Measurements from ENCODE around the gene TH.
"Not testable (repeated sequence)": the region's sequence is repeated elsewhere in the genome, so short reads cannot be mapped to it uniquely, and the experiment has no call there.

Gene TH

DNA sequence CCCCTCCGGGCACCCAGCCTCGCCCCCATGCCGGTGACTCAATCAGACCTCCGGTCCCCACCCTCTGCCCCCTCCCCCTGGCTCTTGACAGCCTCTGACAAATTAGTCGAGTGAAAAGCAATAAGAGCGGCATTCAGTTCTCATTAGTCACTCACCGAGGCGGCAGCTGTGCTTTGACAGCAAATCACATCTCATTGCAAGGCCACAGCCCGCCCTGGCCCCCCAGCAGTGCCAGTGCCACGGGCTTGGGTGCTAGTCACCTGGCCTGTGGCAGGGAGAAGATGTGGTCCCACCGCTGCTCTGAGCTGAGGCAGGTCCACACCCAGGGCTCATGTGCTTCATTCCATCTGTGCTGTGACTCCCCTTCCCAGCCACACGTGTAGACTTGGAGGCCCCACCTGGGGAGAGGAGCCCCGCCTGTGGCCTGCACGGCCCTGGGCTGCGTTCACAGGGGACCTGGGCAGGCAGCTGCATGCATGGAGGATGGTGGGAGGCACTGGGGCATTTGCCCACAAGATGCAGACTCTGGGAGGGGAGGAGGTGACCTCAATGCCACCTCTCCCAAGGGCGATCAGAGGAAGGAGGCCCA lies 7.4 kb upstream of the TH start:
- no peak for DNase-seq (ENCODE audit: low spot score)
- TF ChIP-seq, protein P1, sequence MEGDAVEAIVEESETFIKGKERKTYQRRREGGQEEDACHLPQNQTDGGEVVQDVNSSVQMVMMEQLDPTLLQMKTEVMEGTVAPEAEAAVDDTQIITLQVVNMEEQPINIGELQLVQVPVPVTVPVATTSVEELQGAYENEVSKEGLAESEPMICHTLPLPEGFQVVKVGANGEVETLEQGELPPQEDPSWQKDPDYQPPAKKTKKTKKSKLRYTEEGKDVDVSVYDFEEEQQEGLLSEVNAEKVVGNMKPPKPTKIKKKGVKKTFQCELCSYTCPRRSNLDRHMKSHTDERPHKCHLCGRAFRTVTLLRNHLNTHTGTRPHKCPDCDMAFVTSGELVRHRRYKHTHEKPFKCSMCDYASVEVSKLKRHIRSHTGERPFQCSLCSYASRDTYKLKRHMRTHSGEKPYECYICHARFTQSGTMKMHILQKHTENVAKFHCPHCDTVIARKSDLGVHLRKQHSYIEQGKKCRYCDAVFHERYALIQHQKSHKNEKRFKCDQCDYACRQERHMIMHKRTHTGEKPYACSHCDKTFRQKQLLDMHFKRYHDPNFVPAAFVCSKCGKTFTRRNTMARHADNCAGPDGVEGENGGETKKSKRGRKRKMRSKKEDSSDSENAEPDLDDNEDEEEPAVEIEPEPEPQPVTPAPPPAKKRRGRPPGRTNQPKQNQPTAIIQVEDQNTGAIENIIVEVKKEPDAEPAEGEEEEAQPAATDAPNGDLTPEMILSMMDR (IDR thresholded peaks at IDR 0.05; ENCODE audit: borderline replicate concordance, control extremely low read depth, extremely low read depth, insufficient read depth, missing control alignments): no peak
- in situ Hi-C loops (cut with MboI; ENCODE audit: low sequenced_read_pairs, unreplicated experiment): no loop called here

DNA sequence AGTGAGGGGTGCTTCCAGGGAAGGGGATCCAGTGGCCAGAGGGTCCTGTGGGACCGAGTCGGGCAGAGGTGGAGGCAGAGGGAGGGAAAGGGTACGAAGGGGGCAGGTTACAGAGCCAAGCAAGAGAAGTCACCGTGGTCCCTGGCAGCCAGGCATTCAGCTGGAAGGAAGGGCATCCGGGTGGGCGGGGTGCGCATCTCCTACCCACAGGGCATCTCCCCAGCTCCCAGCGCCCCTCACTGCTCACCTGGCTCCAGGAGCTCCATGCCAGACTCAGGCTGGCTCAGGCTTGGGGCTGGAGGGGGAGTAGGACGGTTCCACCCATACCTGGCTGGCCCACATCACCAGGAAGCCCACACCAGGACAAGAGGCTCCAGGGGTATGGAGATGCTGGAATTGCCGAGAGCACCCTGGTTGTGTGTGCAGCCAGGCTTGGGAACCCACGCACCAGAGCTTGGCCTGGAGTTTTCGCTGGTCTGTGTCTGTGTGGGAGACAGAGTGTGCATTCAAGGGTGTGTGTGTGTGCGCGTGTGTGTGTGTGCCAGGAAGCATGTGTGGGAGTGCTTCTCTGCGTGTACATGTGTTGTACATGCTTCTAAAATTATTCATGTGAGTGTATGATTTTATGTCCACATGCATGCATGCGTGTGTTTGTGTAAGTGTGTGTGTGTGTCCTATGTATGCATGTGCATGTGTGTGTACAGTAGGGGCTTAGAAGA lies 6.6 kb upstream of the TH start:
- DNase-seq (ENCODE audit: low spot score); in situ Hi-C loops (cut with MboI; ENCODE audit: low sequenced_read_pairs, unreplicated experiment): not testable (repeated sequence)

DNA sequence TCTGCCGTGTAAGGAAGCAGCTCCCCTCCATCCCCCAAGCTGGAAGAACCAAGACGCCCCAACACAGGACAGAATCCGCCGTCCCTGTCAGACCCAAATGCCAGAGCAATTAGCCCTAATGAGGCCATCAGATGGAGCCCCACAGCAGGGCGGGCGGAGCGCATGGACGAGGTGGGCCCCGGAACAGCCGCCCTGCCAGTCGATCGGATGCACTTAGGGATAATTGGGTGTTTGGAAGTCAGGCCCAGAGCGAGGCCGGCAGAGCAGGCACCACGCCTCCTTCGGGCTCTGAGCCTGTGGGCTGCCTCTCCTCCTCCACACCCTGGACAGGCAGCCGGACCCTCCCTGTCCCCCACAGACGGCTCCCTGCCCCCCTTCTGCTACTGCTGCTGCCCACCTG lies 5.5 kb upstream of the TH start:
- in situ Hi-C loops (cut with MboI; ENCODE audit: low sequenced_read_pairs, unreplicated experiment): no loop called here

DNA sequence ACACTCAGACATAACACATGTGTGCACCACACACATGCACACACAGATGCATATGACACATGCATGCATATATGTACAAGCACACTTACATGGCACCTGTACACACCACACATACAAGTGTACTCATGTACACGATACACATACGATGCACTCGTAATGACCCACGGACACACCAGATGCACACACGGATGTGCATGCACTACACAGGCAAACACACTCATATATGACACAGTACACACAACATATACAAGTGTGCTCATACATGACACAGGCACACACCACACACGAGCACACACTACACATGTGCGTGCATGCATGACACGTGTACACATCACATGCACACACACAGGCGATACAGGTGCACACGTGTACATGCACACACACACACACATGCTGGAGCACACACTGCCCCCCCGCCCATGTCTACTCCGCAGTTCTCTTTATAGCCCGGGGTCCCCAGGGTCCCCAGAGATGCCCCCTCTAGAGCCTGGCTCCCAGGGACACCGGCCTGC lies 4.8 kb upstream of the TH start:
- in situ Hi-C loops (cut with MboI; ENCODE audit: low sequenced_read_pairs, unreplicated experiment): no loop called here
- DNase-seq (ENCODE audit: low spot score): no peak
- TF ChIP-seq, protein P1 (IDR thresholded peaks at IDR 0.05; ENCODE audit: borderline replicate concordance, control extremely low read depth, extremely low read depth, insufficient read depth, missing control alignments): no peak

More for the DNA sequence above, 5.5 kb upstream of the TH start:
- TF ChIP-seq, protein P1 (IDR thresholded peaks at IDR 0.05; ENCODE audit: borderline replicate concordance, control extremely low read depth, extremely low read depth, insufficient read depth, missing control alignments): no peak
- no peak for DNase-seq (ENCODE audit: low spot score)

DNA sequence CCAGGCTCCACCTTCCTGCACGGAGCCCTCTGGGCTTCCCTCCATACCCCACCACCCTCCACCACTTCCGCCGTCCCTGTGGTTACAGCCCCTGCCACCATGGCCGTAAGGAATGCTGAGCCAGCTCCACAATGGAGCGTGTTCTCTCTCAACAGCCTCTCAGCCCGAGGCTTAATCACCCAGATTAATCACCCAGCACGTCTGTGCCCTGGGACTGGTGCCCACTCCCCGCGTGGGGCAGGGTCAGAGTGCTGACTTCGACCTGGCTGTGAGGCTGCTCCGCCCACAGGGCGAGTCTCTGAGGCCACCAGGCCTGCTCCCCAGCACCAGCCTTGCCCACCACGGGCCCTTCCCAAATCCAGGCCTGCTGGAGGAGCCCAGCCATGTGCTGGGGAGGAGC lies 4.0 kb upstream of the TH start:
- TF ChIP-seq, protein P1 (IDR thresholded peaks at IDR 0.05; ENCODE audit: borderline replicate concordance, control extremely low read depth, extremely low read depth, insufficient read depth, missing control alignments): no peak
- no peak for DNase-seq (ENCODE audit: low spot score)
- in situ Hi-C loops (cut with MboI; ENCODE audit: low sequenced_read_pairs, unreplicated experiment): no loop called here

DNA sequence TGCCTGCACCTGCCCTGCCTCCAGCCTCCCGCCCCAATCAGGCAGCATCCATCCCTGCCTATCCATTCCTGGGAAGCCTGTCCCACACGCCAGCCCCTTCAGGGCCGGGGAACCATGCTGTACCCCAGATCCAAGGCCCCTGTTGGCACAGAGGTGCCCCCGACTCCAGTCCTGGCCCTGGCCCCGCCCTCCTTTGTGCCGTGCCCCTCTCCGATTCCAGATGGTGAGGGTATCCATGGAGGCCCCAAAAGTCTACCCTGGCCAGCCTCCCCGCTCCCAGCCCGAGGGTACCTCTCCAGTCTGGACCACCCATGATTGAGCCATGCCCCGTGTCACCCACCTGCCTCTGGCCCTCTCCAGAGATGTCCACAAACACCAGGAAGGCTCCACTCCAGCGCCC lies 2.7 kb upstream of the TH start:
- TF ChIP-seq, protein P1 (IDR thresholded peaks at IDR 0.05; ENCODE audit: borderline replicate concordance, control extremely low read depth, extremely low read depth, insufficient read depth, missing control alignments): no peak
- in situ Hi-C loops (cut with MboI; ENCODE audit: low sequenced_read_pairs, unreplicated experiment): loop anchor here (25.0 kb wide), 1 partner anchor 512 kb away; no protein-coding TSS in a partner anchor
- no peak for DNase-seq (ENCODE audit: low spot score)

DNA sequence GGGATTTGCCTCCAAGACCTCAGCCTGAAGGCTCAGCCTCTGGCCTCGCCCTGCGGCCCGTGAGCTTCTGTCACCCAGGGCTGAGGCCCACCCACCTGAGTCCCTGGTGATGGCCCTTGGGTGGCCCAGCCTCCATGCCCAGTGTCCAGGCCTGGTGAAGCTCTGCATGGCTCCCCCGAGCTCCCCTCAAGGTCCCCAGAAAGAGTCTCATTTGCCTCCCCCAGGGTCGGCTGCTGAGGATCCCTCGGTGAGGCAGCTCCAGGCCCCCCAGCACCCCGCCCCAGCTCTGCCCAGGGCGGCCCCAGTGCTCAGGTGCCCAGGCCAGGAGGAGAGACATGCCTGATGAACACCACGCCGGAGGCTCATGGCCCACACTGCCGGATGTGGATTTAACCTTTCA lies 2.1 kb upstream of the TH start:
- in situ Hi-C loops (cut with MboI; ENCODE audit: low sequenced_read_pairs, unreplicated experiment): loop anchor here (25.0 kb wide), 1 partner anchor 511 kb away; no protein-coding TSS in a partner anchor
- no peak for DNase-seq (ENCODE audit: low spot score)
- TF ChIP-seq, protein P1 (IDR thresholded peaks at IDR 0.05; ENCODE audit: borderline replicate concordance, control extremely low read depth, extremely low read depth, insufficient read depth, missing control alignments): no peak
